HepG2 (cell line): ENCODE data around the gene ACP7. TPM values are rescaled to one million over a fixed set of nuclear protein-coding genes. Genes with fewer than 3 reads are reported as not detected.
A peak's percentile ranks its signal among the peaks of the same experiment; 100 is the strongest.

ENCODE experiments used
- ATAC-seq: fragments of 200-7000 bp; cut with Tn5 transposase; 3 replicates; pipeline ENCODE4 v1.9.1; 2020; ENCODE audit warnings: mild to moderate bottlenecking, moderate library complexity
- BruUV-seq: library from RNA; stranded (reverse); fragments of 400-500 nt; replicated peaks from 2 replicates; lab custom pipeline; 2021; lab: Mats Ljungman, UMichigan
- CTCF ChIA-PET: fragments of 300-600 bp; formaldehyde crosslinking; extraction: SDS; loops from one replicate; lab custom pipeline; 2021; ENCODE audit warnings: low total read pairs, inconsistent platforms, low intra/inter-chr PET ratio; lab: Yijun Ruan, JAX
- POLR2A ChIA-PET: fragments of 350-600 bp; sonication (Branson Sonifier 250); formaldehyde crosslinking; loops from one replicate; lab custom pipeline; 2020; ENCODE audit warnings: antibody characterized with exemption, inconsistent platforms; lab: Yijun Ruan, JAX
- DNase-seq: peaks from one replicate; pipeline ENCODE4 v3.0.0-alpha.2; 2015; ENCODE audit warnings: low spot score
- FAIRE-seq: peaks from 3 replicates; lab custom pipeline; 2011; peaks lifted over from hg19 to GRCh38; lab: Jason Lieb, UNC
- H2AFZ ChIP-seq: one replicate; pipeline ENCODE4 v1.6.1; 2011; ENCODE audit warnings: low read length, inconsistent platforms
- H3K27ac ChIP-seq: fragments of 300-600 bp; 3 replicates; pipeline ENCODE4 v1.8.0; 2011; ENCODE audit warnings: mixed run types, mild to moderate bottlenecking, mixed read lengths, low read length, inconsistent platforms; ENCODE audit not compliant: insufficient read depth; ENCODE audit errors: extremely low read length
- H3K27me3 ChIP-seq, 2 experiments: fragments of 200-600 bp in 1 of 2; 2 replicates in 1 of 2; 3 replicates in 1 of 2; pipeline versions ENCODE4 v1.6.0 to v1.8.0; 2011; ENCODE audit warnings: low read length in 2 of 2, mild to moderate bottlenecking in 2 of 2, moderate library complexity in 2 of 2, inconsistent platforms in 1 of 2; ENCODE audit not compliant: insufficient read depth in 2 of 2, control insufficient read depth in 1 of 2
- H3K36me3 ChIP-seq, 2 experiments: fragments of 200-600 bp in 1 of 2; replicated peaks in 1 of 2; 2 replicates in 1 of 2; 3 replicates in 1 of 2; pipeline versions ENCODE4 v1.5.1 to v1.8.0; 2011; ENCODE audit warnings: low read length in 2 of 2, inconsistent platforms in 1 of 2; ENCODE audit not compliant: insufficient read depth in 2 of 2, control insufficient read depth in 1 of 2
- H3K4me1 ChIP-seq: 2 replicates; pipeline ENCODE4 v1.5.1; 2012; ENCODE audit warnings: low read length, inconsistent platforms; ENCODE audit not compliant: insufficient read depth
- H3K4me2 ChIP-seq: 2 replicates; pipeline ENCODE4 v1.6.0; 2011; ENCODE audit warnings: low read depth, low read length, inconsistent platforms
- H3K4me3 ChIP-seq, 3 experiments: fragments of 200-600 bp in 1 of 3; sonication (generic), shearing (Covaris generic) in 1 of 3; replicated peaks in 1 of 3; 2 replicates each; pipeline ENCODE4 v1.5.1; 2011 to 2016; ENCODE audit warnings: low read length in 3 of 3, inconsistent platforms in 2 of 3, low read depth in 2 of 3, mild to moderate bottlenecking in 2 of 3, control low read depth in 1 of 3, mixed read lengths in 1 of 3; ENCODE audit not compliant: insufficient read depth in 1 of 3
- H3K79me2 ChIP-seq: one replicate; pipeline ENCODE4 v1.6.1; 2011; ENCODE audit warnings: low read length, inconsistent platforms; ENCODE audit not compliant: insufficient read depth
- H3K9ac ChIP-seq: 2 replicates; pipeline ENCODE4 v1.6.0; 2011; ENCODE audit warnings: mild to moderate bottlenecking, low read depth, low read length, inconsistent platforms; ENCODE audit not compliant: insufficient read depth
- H3K9me3 ChIP-seq: 2 replicates; pipeline ENCODE4 v1.5.1; 2012; ENCODE audit warnings: mild to moderate bottlenecking, low read length
- H4K20me1 ChIP-seq: 2 replicates; pipeline ENCODE4 v1.6.0; 2011; ENCODE audit warnings: inconsistent platforms, mild to moderate bottlenecking, low read length, moderate library complexity; ENCODE audit not compliant: insufficient read depth
- HNF4A ChIP-seq: sonication (generic); formaldehyde crosslinking; IDR thresholded peaks from 2 replicates; pipeline ENCODE4 v1.4.0; 2020; ENCODE audit warnings: missing genetic modification reagents
- HOXA3 ChIP-seq: sonication (generic); formaldehyde crosslinking; IDR thresholded peaks from 2 replicates; pipeline ENCODE4 v1.5.0; 2020; ENCODE audit warnings: missing genetic modification reagents
- SOX13 ChIP-seq, 3 experiments: fragments of 450-650 bp in 1 of 3; sonication (generic) in 1 of 3; formaldehyde crosslinking in 1 of 3; IDR thresholded peaks in 2 of 3; conservative IDR thresholded peaks in 1 of 3; 2 replicates each; pipeline versions ENCODE4 v1.5.0 to v1.6.1; 2016 to 2020; ENCODE audit warnings: antibody characterized with exemption in 1 of 3, mild to moderate bottlenecking in 1 of 3, missing compliant biosample characterization in 1 of 3, missing genetic modification reagents in 1 of 3, moderate library complexity in 1 of 3
- SOX5 ChIP-seq: IDR thresholded peaks from 2 replicates; pipeline ENCODE4 v1.6.1; 2016; ENCODE audit warnings: borderline replicate concordance
- SOX6 ChIP-seq, 2 experiments: fragments of 450-650 bp in 1 of 2; sonication (generic) in 1 of 2; formaldehyde crosslinking in 1 of 2; IDR thresholded peaks; 2 replicates each; pipeline versions ENCODE4 v1.4.0 to v1.6.1; 2017 to 2020; ENCODE audit warnings: antibody characterized with exemption in 1 of 2, mild to moderate bottlenecking in 1 of 2, missing genetic modification reagents in 1 of 2
- TAF15 ChIP-seq: fragments of 200-400 bp; formaldehyde crosslinking; IDR thresholded peaks from one replicate; pipeline ENCODE4 v1.6.1; 2018; ENCODE audit warnings: mild to moderate bottlenecking, low read depth, low read length; ENCODE audit not compliant: poor library complexity, severe bottlenecking
- ZBTB38 ChIP-seq: sonication (generic); formaldehyde crosslinking; IDR thresholded peaks from 2 replicates; pipeline ENCODE4 v1.5.1; 2020; ENCODE audit warnings: mild to moderate bottlenecking, missing genetic modification reagents
- ZNF263 ChIP-seq: sonication (generic); formaldehyde crosslinking; IDR thresholded peaks from 2 replicates; pipeline ENCODE4 v1.4.0; 2020; ENCODE audit warnings: missing genetic modification reagents
- ZNF687 ChIP-seq: sonication (generic); formaldehyde crosslinking; IDR thresholded peaks from 2 replicates; pipeline ENCODE4 v1.5.1; 2020; ENCODE audit warnings: mild to moderate bottlenecking, missing genetic modification reagents, moderate library complexity
- ZNF720 ChIP-seq: sonication (generic); formaldehyde crosslinking; IDR thresholded peaks from 2 replicates; pipeline ENCODE4 v1.4.0; 2020; ENCODE audit warnings: missing genetic modification reagents
- ZNF770 ChIP-seq: sonication (generic); formaldehyde crosslinking; IDR thresholded peaks from 2 replicates; pipeline ENCODE4 v1.5.0; 2020; ENCODE audit warnings: mild to moderate bottlenecking, missing genetic modification reagents
- WGBS: methylation state at CpG from one replicate; pipeline ENCODE4 v1.1.6; 2017; ENCODE audit warnings: low lambda C conversion rate; 5-methylcytosine and 5-hydroxymethylcytosine counted together
- in situ Hi-C: cut with HindIII; loops from 2 replicates; pipeline ENCODE4 v1.10.0; 2017; ENCODE audit warnings: low pct_unique_long_range_greater_than_20kb; ENCODE audit not compliant: extremely low pct_ligation_motif_present
- intact Hi-C: fragments of 100-400 bp; cut with micrococcal nuclease; formaldehyde crosslinking; loops from one replicate; pipeline ENCODE4 v1.10.0; 2022; ENCODE audit not compliant: unreplicated experiment
- polyA plus RNA-seq, 8 experiments: library from polyadenylated mRNA; depleted of rRNA in 3 of 8; stranded (reverse) in 7 of 8; unstranded in 1 of 8; fragments of >200 nt; fragmentation: Illumina TruSeq in 4 of 8; extraction: Trizol in 4 of 8; gene quantifications; 2 replicates each; pipeline versions ENCODE4 v1.2.1 to v1.2.3, GENCODE V29; 2011 to 2016; ENCODE audit warnings: low read depth in 4 of 8, missing spikeins in 1 of 8, mixed read lengths in 1 of 8; ENCODE audit not compliant: insufficient read depth in 1 of 8
- total RNA-seq, 5 experiments: library from RNA; depleted of rRNA; stranded (reverse); fragments of >200 nt; fragmentation: Illumina TruSeq; extraction: Trizol; gene quantifications; 2 replicates each; pipeline ENCODE4 v1.2.3, GENCODE V29; 2016; ENCODE audit warnings: low read depth in 1 of 5
- TF ChIP-seq, protein P1 (sequence below): sonication (generic); formaldehyde crosslinking; IDR thresholded peaks from 2 replicates; pipeline ENCODE4 v1.5.1; 2020; ENCODE audit warnings: mild to moderate bottlenecking, missing genetic modification reagents, moderate library complexity
- TF ChIP-seq, protein P2 (sequence below): sonication (generic); formaldehyde crosslinking; IDR thresholded peaks from 2 replicates; pipeline ENCODE4 v1.4.0; 2020; ENCODE audit warnings: missing genetic modification reagents

The ACP7 gene
- total and polyA plus RNA-seq, 2 of the 13 experiments (the other 11 are each of a cell fraction or from before 2014, with no cell fraction given), result not detected

DNA sequence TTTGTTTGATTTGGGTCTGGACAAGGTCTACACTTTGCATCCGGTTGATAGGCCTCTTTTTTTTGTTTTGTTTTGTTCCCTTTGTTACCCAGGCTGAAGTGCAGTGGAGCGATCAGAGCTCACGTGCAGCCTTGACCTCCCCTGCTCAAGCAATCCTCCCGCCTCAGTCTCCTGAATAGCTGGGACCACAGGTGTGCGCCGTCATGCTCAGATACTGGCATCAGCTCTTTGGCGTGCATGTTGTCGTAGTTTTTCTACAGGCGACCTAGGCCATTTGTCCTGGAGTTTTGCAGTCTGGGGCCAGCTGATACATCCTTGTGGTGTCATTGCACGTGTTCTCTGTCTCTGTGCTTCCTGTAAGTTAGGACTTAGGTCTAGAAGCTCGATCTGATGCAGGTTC, 57.8 kb downstream of the ACP7 start:
- ChIA-PET POLR2A (no interaction called here), CTCF (no interaction called here)
- Histone ChIP-seq H3K9me3 (no peaks in the 10 kb centered on the region), H3K36me3 (no peaks in the 10 kb centered on the region; a peak in 1 of 5 replicates), H3K27ac (no peak overlapping the region), H3K4me3 (no peak overlapping the region), H3K4me1 (peaks cover 76% of the 10 kb centered on the region), H3K79me2 (peaks cover 81% of the 10 kb centered on the region), H3K9ac (no peak overlapping the region), H4K20me1 (peaks cover 44% of the 10 kb centered on the region), H2AFZ (no peak overlapping the region), H3K4me2 (no peak overlapping the region), H3K27me3 (no peaks in the 10 kb centered on the region)
- ATAC-seq (no peak), FAIRE-seq (no peak), DNase-seq (no peak)
- intact Hi-C loops (no loop called here), in situ Hi-C loops (no loop called here)
- no TSS peak for BruUV-seq
- TF ChIP-seq ZNF687 (peak; percentile 18; the same call in 1 of the 2 replicates), ZNF263 (CRISPR knock-in tag) (no peak), HNF4A (CRISPR knock-in tag) (0 out of 2 replicates have a peak, but pooled peaks have one; percentile 5), HOXA3 (peak; percentile 34; the same call in 1 of the 2 replicates), ZBTB38 (CRISPR knock-in tag) (peak; percentile 89; the same call in 1 of the 2 replicates), ZNF720 (CRISPR knock-in tag) (no peak), TAF15 (no peak), SOX5 (CRISPR knock-in tag) (peak; percentile 36; the same call in 1 of the 2 replicates), SOX6 (IDR thresholded peaks at IDR 0.05) (no peak), SOX6 (CRISPR knock-in tag; IDR thresholded peaks at IDR 0.05) (peak; percentile 69), SOX13 (IDR thresholded peaks at IDR 0.05) (peak; percentile 36; the same call in 1 of the 2 replicates), SOX13 (CRISPR knock-in tag; conservative IDR thresholded peaks at IDR 0.05 in 1 of 2, IDR thresholded peaks at IDR 0.05 in 1 of 2) (no peak), ZNF770 (CRISPR knock-in tag) (0 out of 2 replicates have a peak, but pooled peaks have one; percentile 21)
- TF ChIP-seq, protein P1, sequence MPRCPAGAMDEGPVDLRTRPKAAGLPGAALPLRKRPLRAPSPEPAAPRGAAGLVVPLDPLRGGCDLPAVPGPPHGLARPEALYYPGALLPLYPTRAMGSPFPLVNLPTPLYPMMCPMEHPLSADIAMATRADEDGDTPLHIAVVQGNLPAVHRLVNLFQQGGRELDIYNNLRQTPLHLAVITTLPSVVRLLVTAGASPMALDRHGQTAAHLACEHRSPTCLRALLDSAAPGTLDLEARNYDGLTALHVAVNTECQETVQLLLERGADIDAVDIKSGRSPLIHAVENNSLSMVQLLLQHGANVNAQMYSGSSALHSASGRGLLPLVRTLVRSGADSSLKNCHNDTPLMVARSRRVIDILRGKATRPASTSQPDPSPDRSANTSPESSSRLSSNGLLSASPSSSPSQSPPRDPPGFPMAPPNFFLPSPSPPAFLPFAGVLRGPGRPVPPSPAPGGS (CRISPR knock-in tag), result no peak
- TF ChIP-seq, protein P2, sequence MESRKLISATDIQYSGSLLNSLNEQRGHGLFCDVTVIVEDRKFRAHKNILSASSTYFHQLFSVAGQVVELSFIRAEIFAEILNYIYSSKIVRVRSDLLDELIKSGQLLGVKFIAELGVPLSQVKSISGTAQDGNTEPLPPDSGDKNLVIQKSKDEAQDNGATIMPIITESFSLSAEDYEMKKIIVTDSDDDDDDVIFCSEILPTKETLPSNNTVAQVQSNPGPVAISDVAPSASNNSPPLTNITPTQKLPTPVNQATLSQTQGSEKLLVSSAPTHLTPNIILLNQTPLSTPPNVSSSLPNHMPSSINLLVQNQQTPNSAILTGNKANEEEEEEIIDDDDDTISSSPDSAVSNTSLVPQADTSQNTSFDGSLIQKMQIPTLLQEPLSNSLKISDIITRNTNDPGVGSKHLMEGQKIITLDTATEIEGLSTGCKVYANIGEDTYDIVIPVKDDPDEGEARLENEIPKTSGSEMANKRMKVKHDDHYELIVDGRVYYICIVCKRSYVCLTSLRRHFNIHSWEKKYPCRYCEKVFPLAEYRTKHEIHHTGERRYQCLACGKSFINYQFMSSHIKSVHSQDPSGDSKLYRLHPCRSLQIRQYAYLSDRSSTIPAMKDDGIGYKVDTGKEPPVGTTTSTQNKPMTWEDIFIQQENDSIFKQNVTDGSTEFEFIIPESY (CRISPR knock-in tag), result peak; percentile 38; the same call in 1 of the 2 replicates
- WGBS, result 68% methylated on average over 11 of the region's 11 CpGs
